IMR-90 (cell line): ENCODE results near the gene APPBP2.

ENCODE experiments used
- BHLHE40 ChIP-seq: fragments of 150-350 bp; IDR thresholded peaks from 2 replicates; pipeline ENCODE4 v1.6.1; 2016; ENCODE audit warnings: mild to moderate bottlenecking, low read depth, low read length
- CEBPB ChIP-seq: IDR thresholded peaks from 2 replicates; pipeline ENCODE4 v1.6.1; 2012; ENCODE audit warnings: low read depth, low read length, improper control_type of control experiment
- CHD1 ChIP-seq: IDR thresholded peaks from 2 replicates; pipeline ENCODE4 v1.6.1; 2012; ENCODE audit warnings: low read depth, low read length, improper control_type of control experiment
- CTCF ChIP-seq: conservative IDR thresholded peaks from 2 replicates; pipeline ENCODE4 v1.5.1; 2012; ENCODE audit warnings: mild to moderate bottlenecking, low read depth, low read length, improper control_type of control experiment
- MAFK ChIP-seq: IDR thresholded peaks from 2 replicates; pipeline ENCODE4 v1.6.1; 2012; ENCODE audit warnings: low read depth, low read length, improper control_type of control experiment
- MAZ ChIP-seq: IDR thresholded peaks from 2 replicates; pipeline ENCODE4 v1.6.1; 2012; ENCODE audit warnings: low read depth, mild to moderate bottlenecking, low read length, improper control_type of control experiment, moderate library complexity, borderline replicate concordance
- MXI1 ChIP-seq: IDR thresholded peaks from 2 replicates; pipeline ENCODE4 v1.6.1; 2012; ENCODE audit warnings: low read depth, mild to moderate bottlenecking, low read length, moderate library complexity, borderline replicate concordance
- POLR2A ChIP-seq: IDR thresholded peaks from 2 replicates; pipeline ENCODE4 v1.6.1; 2012; ENCODE audit warnings: mild to moderate bottlenecking, low read depth, low read length
- RAD21 ChIP-seq: IDR thresholded peaks from 2 replicates; pipeline ENCODE4 v1.6.1; 2012; ENCODE audit warnings: low read length, improper control_type of control experiment
- RFX5 ChIP-seq: IDR thresholded peaks from 2 replicates; pipeline ENCODE4 v1.8.0; 2012; ENCODE audit warnings: low read depth, mild to moderate bottlenecking, low read length, moderate library complexity
- SMC3 ChIP-seq: fragments of 150-350 bp; IDR thresholded peaks from 2 replicates; pipeline ENCODE4 v1.6.1; 2016; ENCODE audit warnings: low read depth, mild to moderate bottlenecking, antibody characterized with exemption, low read length, moderate library complexity
- USF2 ChIP-seq: fragments of 150-350 bp; IDR thresholded peaks from 2 replicates; pipeline ENCODE4 v1.6.1; 2017; ENCODE audit warnings: mild to moderate bottlenecking, antibody characterized with exemption, low read length, low read depth
- TF ChIP-seq, protein P1 (sequence below): fragments of 150-350 bp; IDR thresholded peaks from 2 replicates; pipeline ENCODE4 v1.6.1; 2016; ENCODE audit warnings: low read depth, mild to moderate bottlenecking, low read length, moderate library complexity, borderline replicate concordance

DNA sequence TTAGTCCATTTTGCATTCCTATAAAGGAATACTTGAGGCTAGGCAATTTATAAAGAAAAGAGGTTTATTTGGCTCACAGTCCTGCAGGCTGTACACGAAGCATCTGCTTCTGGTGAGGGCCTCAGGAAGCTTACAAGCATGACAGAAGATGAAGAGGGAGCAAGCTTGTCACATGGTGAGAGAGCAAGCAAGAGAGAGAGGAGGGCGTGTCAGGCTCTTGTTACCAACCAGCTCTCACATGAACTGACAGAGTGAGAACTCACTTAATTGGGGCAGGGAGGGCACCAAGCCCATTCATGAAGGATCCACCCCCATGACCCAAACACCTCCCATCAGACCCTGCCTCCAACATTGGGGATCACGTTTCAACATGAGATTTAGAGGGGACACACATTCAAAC lies 102.2 kb downstream of the APPBP2 start:
- TF ChIP-seq USF2 = no peak
- TF ChIP-seq, protein P1, sequence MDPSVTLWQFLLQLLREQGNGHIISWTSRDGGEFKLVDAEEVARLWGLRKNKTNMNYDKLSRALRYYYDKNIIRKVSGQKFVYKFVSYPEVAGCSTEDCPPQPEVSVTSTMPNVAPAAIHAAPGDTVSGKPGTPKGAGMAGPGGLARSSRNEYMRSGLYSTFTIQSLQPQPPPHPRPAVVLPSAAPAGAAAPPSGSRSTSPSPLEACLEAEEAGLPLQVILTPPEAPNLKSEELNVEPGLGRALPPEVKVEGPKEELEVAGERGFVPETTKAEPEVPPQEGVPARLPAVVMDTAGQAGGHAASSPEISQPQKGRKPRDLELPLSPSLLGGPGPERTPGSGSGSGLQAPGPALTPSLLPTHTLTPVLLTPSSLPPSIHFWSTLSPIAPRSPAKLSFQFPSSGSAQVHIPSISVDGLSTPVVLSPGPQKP = no peak
- TF ChIP-seq CTCF = no peak
- no peak for TF ChIP-seq POLR2A
- TF ChIP-seq CHD1 = no peak
- TF ChIP-seq RAD21 = no peak
- TF ChIP-seq SMC3 = no peak
- no peak for TF ChIP-seq MAFK
- no peak for TF ChIP-seq BHLHE40
- TF ChIP-seq CEBPB = no peak
- TF ChIP-seq RFX5 = no peak
- TF ChIP-seq MXI1 = no peak
- TF ChIP-seq MAZ = no peak
